RCC 7860 (cell line): ENCODE data around the gene LDB2.

Experiments
- DNase-seq: peaks from one replicate; pipeline ENCODE4 v3.0.0-alpha.2; 2015; ENCODE audit warnings: low spot score
- FAIRE-seq: peaks from 2 replicates; lab custom pipeline; 2012; peaks lifted over from hg19 to GRCh38; lab: Jason Lieb, UNC

LDB2 gene

GRCh38 chr4:16887887-16888286, 10.6 kb downstream of the LDB2 start:
- DNase-seq (no peak), FAIRE-seq (no peak)

GRCh38 chr4:16884673-16885460, 13.6 kb downstream of the LDB2 start:
- no peak for FAIRE-seq
- no peak for DNase-seq

- no peak for FAIRE-seq
These were observed 14.6 kb downstream of the LDB2 start for GRCh38 chr4:16883806-16884205.

GRCh38 chr4:16881151-16881884, 17.1 kb downstream of the LDB2 start:
- no peak for FAIRE-seq
- DNase-seq: no peak

More at GRCh38 chr4:16883806-16884205, 14.6 kb downstream of the LDB2 start:
- DNase-seq: no peak

GRCh38 chr4:16875487-16875886, 23.0 kb downstream of the LDB2 start:
- DNase-seq (no peak), FAIRE-seq (no peak)

- FAIRE-seq (no peak), DNase-seq (no peak)
These were observed 28.7 kb downstream of the LDB2 start for GRCh38 chr4:16869594-16870245.

- no peak for DNase-seq
- FAIRE-seq: no peak
These were observed 29.8 kb downstream of the LDB2 start for GRCh38 chr4:16868674-16869073.

- DNase-seq: no peak
- no peak for FAIRE-seq
These were observed 30.6 kb downstream of the LDB2 start for GRCh38 chr4:16867827-16868226.

GRCh38 chr4:16866974-16867373, 31.5 kb downstream of the LDB2 start:
- DNase-seq (no peak), FAIRE-seq (no peak)

GRCh38 chr4:16865897-16866283, 32.6 kb downstream of the LDB2 start:
- FAIRE-seq (no peak), DNase-seq (no peak)

- no peak for DNase-seq
- no peak for FAIRE-seq
These were observed 33.1 kb downstream of the LDB2 start for GRCh38 chr4:16865209-16865896.

GRCh38 chr4:16864199-16864598, 34.2 kb downstream of the LDB2 start:
- DNase-seq: no peak
- FAIRE-seq: no peak

GRCh38 chr4:16862697-16863096, 35.7 kb downstream of the LDB2 start:
- DNase-seq (no peak), FAIRE-seq (no peak)

- DNase-seq (no peak), FAIRE-seq (no peak)
These were observed 37.9 kb downstream of the LDB2 start for GRCh38 chr4:16860516-16860915.

- no peak for FAIRE-seq
These were observed 39.4 kb downstream of the LDB2 start for GRCh38 chr4:16859031-16859430.

GRCh38 chr4:16858275-16858752, 40.1 kb downstream of the LDB2 start:
- no peak for DNase-seq
- FAIRE-seq: no peak

More at GRCh38 chr4:16859031-16859430, 39.4 kb downstream of the LDB2 start:
- DNase-seq: no peak

- FAIRE-seq (no peak), DNase-seq (no peak)
These were observed 41.0 kb downstream of the LDB2 start for GRCh38 chr4:16857425-16857824.

- DNase-seq: no peak
- FAIRE-seq: no peak
These were observed 44.8 kb downstream of the LDB2 start for GRCh38 chr4:16853640-16854039.

- DNase-seq (no peak), FAIRE-seq (no peak)
These were observed 45.8 kb downstream of the LDB2 start for GRCh38 chr4:16852644-16853043.

GRCh38 chr4:16852228-16852627, 46.2 kb downstream of the LDB2 start:
- DNase-seq: no peak

GRCh38 chr4:16846540-16847117, 51.8 kb downstream of the LDB2 start:
- FAIRE-seq (no peak), DNase-seq (no peak)

More at GRCh38 chr4:16852228-16852627, 46.2 kb downstream of the LDB2 start:
- no peak for FAIRE-seq
